IPS-NIHi7 (cell line): ENCODE data around the gene ASTN1.

Experiments used
- DNase-seq: peaks from one replicate; pipeline ENCODE4 v3.0.0; 2012; ENCODE audit warnings: mixed read lengths; ENCODE audit errors: extremely low spot score

The ASTN1 gene

GRCh38 chr1:176993587-176993986 is 170.9 kb downstream of the ASTN1 start:
- DNase-seq, result no peak

GRCh38 chr1:176989754-176990153 is 174.8 kb downstream of the ASTN1 start:
- DNase-seq, result no peak

- no peak for DNase-seq
These were observed 175.5 kb downstream of the ASTN1 start for GRCh38 chr1:176989023-176989422.

DNA sequence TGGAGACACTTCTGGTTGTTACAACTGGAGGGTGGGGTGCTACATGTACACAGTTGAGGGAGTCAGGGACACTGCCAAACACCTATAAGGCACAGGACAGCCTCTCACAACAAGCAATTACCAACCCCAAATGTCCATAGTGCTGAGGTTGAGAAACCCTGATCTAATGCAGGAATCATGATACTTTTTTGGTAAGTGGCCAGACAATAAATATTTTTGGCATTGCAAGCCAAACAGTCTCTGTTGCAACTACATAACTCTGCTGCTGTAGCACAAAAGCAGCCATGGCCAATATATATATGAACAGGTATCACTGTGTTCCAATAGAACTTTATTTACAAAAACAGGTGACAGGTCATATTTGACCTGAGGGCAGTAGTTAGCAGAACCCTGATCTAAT is 177.5 kb downstream of the ASTN1 start:
- DNase-seq, result no peak

- DNase-seq, result no peak
These were observed 180.8 kb downstream of the ASTN1 start for GRCh38 chr1:176983731-176984130.

DNA sequence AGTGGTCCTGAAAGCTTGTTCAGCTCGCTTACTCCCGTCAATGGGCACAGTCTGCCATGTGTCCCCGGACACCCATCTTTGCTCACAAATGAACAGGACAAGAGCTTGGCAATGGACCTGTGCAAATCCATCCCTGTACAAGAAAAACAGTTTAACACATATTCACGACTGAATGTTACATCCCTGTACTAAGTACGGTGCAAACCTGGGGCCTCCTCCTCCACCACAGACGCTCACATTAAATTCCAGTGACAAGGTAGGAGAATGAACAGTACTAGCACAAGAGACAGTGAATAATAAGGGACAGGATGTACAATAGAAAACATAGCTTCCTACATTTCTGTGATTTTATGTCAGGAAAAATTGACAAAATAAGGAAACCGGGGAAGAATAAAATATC is 187.7 kb downstream of the ASTN1 start:
- no peak for DNase-seq

GRCh38 chr1:176976225-176976624 is 188.3 kb downstream of the ASTN1 start:
- DNase-seq, result no peak

- no peak for DNase-seq
These were observed 199.8 kb downstream of the ASTN1 start for GRCh38 chr1:176964687-176965086.

DNA sequence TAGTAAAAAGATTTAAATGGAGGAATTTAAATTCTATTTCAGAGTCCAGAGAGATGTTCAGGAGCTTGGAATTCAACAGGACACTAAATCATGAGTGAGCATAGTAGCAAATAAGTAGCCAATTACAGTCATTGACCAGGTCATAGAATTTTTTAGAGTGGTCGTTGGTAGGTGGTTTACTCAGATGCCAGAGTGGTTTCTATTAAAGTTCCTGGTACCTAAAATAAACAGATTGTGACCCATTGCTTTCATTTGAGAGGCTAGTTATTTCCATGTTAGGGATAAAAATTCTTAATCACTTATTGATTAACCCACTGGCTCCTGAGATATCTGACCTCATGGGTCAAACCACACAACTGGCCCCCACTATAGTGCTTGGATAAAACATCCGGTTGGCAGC is 201.3 kb downstream of the ASTN1 start:
- no peak for DNase-seq

- DNase-seq, result no peak
These were observed 202.8 kb downstream of the ASTN1 start for GRCh38 chr1:176961678-176962077.

DNA sequence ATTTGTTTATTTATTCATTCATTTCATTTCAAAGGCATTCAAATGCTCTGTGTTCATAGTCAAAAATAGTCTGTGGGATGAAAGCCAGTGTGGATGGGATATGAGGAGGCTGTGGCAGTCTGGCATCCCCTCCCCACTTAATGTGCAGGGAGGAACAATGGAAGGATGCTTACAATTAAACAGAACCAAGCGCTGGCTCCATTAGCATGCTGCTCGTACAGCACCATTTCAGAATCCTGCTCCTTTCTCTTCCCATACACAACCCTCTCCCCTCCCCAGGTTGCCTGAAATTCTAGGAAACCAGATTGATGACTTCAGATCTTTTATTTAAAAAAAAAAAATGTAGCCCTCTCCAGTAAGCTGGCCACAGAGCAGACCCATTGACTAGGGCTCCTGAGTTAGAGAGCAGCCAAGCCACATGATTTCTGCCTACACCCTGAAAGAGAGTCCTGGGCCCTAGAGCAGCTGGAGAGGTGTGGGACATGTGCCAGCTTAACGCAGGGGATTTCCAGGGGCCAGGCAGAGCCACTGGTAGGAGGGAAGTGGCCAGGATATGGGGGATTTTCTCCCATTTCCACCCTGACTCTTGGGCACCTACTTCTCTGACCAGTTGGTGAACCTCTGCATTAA is 205.2 kb downstream of the ASTN1 start:
- no peak for DNase-seq

GRCh38 chr1:176957603-176958002 is 206.9 kb downstream of the ASTN1 start:
- peak; percentile 22 for DNase-seq

GRCh38 chr1:176954242-176954641 is 210.3 kb downstream of the ASTN1 start:
- peak; percentile 15 for DNase-seq

GRCh38 chr1:176950736-176951324 is 213.7 kb downstream of the ASTN1 start:
- peak; percentile 26 for DNase-seq

- peak; percentile 91 for DNase-seq
These were observed 215.4 kb downstream of the ASTN1 start for GRCh38 chr1:176949033-176949662.

- DNase-seq, result no peak
These were observed 219.9 kb downstream of the ASTN1 start for GRCh38 chr1:176944606-176945005.

- no peak for DNase-seq
These were observed 220.7 kb downstream of the ASTN1 start for GRCh38 chr1:176943783-176944182.

DNA sequence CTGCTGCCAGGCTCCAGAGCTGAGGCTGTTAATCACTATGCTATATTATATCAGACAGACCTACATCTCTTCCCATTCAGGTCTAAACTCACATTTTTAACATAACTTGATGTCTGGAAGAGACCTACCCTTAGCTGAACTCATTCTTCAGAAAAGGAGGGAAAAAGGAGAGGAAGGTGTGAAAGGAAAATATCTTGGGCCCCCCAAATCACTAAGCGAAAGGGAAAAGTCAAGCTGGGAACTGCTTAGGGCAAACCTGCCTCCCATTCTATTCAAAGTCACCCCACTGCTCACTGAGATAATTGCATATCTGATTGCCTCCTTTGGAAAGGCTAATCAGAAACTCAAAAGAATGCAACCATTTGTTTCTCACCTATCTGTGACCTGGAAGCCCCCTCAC is 222.2 kb downstream of the ASTN1 start:
- no peak for DNase-seq

- no peak for DNase-seq
These were observed 224.5 kb downstream of the ASTN1 start for GRCh38 chr1:176939993-176940392.

GRCh38 chr1:176938375-176938774 is 226.1 kb downstream of the ASTN1 start:
- no peak for DNase-seq

DNA sequence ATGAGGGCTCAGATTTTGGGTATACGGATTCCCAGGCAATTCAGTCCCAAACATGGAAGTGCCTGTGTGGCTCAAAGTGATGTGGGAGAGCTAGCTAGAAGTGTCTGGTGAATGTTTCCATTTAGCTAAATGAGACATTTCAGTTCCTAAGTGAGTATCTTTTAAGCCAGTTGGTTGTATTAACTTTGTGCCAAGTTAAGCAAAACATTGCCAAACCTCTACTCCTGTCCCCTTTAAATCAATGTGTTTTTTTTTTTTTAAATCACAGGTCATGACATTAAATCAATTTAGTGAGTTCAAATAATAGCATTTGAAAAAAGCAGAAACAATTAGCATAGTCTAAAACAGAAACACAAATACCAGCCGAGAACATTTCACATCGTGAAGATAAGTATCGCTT is 230.1 kb downstream of the ASTN1 start:
- DNase-seq, result no peak

- DNase-seq, result no peak
These were observed 232.1 kb downstream of the ASTN1 start for GRCh38 chr1:176932114-176933104.
